Muscle layer of duodenum (tissue), 2 donors: ENCODE data around the gene TRABD2B.

Experiments used
- H3K27ac ChIP-seq: one replicate; pipeline ENCODE4 v1.7.0; 2013; ENCODE audit warnings: mild to moderate bottlenecking, low read length
- H3K27me3 ChIP-seq: one replicate; pipeline ENCODE4 v1.7.0; 2013; ENCODE audit warnings: low read depth, mild to moderate bottlenecking, control low read depth, low read length
- H3K36me3 ChIP-seq, 2 donors: one replicate each; pipeline ENCODE4 v1.7.0; 2013; ENCODE audit warnings: low read length in 2 of 2, control low read depth in 1 of 2, mild to moderate bottlenecking in 1 of 2; ENCODE audit not compliant: insufficient read depth in 2 of 2, control insufficient read depth in 1 of 2
- H3K4me1 ChIP-seq, 2 donors: one replicate each; pipeline ENCODE4 v1.7.0; 2013; ENCODE audit warnings: low read length in 2 of 2, mild to moderate bottlenecking in 2 of 2, control low read depth in 1 of 2, moderate library complexity in 1 of 2; ENCODE audit not compliant: insufficient read depth in 2 of 2, control insufficient read depth in 1 of 2
- H3K4me3 ChIP-seq, 2 donors: one replicate each; pipeline ENCODE4 v1.7.0; 2013; ENCODE audit warnings: low read length in 2 of 2, low read depth in 1 of 2, mild to moderate bottlenecking in 1 of 2
- H3K9me3 ChIP-seq, 2 donors: one replicate each; pipeline ENCODE4 v1.7.0; 2013; ENCODE audit warnings: low read length in 2 of 2, control low read depth in 1 of 2, mild to moderate bottlenecking in 1 of 2; ENCODE audit not compliant: control insufficient read depth in 1 of 2
- donor health status: healthy.

The TRABD2B gene

DNA sequence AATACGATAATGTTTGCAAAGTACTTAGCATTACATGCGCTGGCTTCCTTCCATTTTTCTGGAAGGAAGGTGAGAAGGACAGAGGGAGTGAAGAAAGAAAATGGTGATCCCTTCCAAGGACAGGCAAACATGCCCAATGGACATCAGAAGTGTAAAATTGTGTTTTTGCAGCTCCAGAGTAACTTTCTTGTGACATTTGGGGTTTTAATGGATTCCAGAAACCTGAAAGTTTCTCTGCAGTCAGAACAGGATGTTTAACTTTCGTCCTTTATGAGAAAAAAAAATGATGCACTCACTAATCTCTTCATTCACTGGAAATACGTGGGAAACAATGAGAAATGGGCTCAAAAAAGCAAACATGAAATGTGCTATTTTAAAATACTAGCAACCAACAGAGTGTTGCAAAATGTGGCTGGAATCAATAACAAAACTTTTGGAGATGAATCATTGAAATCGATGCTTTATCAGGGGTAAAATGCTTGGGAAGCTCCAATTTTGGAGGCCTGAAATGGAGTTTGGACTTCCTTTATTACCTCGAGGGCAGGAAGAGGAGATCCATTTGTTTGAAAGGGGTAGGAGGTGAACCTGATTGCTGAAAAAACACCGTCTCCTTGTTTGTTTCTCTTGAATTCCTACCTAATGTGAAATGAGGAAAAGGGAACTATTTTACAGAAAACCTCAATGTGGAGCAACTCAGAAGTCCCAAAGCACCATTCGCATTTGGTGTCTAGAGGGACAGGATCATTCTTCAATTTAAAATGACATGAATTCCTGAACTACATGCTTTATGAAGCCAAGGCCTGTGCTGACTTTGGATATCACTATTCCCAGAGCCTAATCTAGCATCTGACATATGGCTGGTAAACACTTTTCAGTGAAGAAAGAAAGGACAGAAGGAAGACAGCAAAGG, 129.5 kb downstream of the TRABD2B start:
- Histone ChIP-seq H3K9me3 (no peaks in the 10 kb centered on the region), H3K4me1 (peaks cover 0 to 11% of the 10 kb centered on the region in 2 donors), H3K27ac (no peak overlapping the region), H3K36me3 (no peaks in the 10 kb centered on the region), H3K4me3 (no peak overlapping the region), H3K27me3 (no peaks in the 10 kb centered on the region)

DNA sequence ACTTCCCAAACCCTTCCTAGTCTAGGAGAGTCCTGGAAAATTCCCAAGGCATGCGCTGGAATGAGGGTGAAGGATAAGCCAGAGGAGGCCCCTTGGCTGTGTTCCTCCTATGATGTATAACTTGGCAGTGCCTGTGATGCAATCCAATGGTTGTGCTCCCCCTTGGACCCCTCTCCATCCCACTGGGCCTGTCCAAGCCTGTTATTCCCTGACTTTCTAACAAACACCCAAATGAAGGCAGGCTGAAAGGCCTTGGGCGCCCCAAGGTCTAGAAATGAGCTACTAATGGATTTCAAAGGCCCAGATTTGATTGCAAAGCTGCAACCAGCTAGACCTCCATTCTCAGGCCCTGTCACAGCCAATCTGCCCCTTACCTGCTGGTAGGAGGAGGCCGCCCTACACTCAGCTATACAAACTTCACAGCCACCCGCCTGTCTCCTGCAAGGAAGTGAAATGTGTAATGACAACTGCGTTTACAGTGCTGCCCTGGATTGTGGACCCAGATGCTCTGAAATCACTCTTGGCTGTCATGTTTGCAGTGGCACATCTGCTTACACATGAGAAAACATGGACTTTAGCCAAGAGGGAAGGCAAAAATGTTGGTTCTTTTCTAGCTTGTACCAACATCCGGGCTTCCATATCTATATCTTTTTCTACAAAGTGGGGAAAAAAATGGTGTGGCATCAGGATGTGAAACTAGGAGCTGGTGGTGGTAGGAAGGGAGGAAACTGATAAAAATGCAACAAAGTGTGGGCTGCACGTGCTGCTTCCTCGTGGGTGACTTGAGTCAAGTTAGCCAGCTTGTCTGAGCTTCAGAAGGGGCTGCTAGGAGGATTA, 130.4 kb downstream of the TRABD2B start:
- H3K4me3 ChIP-seq = no peak overlapping the region
- no peaks in the 10 kb centered on the region for H3K36me3 ChIP-seq
- H3K27ac ChIP-seq = peak overlapping the region; percentile 57
- no peaks in the 10 kb centered on the region for H3K27me3 ChIP-seq
- H3K4me1 ChIP-seq = peaks cover 0 to 11% of the 10 kb centered on the region in 2 donors
- H3K9me3 ChIP-seq = no peaks in the 10 kb centered on the region

DNA sequence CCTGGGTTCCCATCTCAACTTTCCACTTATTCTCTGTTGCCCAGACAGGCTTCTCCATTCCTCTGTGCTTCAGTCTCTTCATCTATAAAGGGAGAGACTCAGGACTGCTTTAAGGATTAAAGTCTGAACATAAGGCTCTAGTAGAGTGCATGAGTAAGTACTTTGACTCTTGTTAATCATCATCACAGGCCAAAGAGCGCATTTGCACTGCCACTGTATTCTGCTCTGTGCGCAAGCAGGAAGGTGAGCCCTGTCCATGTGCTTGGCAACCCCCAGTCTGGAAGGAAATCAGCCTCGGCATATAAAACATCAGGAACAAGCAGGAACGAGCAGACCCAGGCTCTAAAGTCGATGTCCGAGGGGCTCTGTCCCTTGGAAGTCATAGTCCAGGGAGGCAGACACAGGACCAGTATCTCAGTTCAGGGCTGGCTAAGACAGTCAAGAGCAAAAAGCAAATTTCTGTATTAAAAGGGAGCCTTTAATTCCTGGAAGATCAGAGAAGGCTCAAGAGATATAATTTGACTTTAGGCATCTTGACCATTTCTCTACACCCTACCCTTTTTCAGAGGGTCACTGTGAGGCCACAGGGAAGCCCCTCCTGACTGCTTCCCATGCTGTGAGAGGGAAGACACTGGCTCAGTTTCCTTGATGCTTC, 131.2 kb downstream of the TRABD2B start:
- Histone ChIP-seq H3K27ac (peak overlapping the region; percentile 57), H3K4me1 (peaks cover 0 to 11% of the 10 kb centered on the region in 2 donors), H3K27me3 (no peaks in the 10 kb centered on the region), H3K9me3 (peaks cover 0 to 3% of the 10 kb centered on the region in 2 donors), H3K36me3 (no peaks in the 10 kb centered on the region), H3K4me3 (no peak overlapping the region)

DNA sequence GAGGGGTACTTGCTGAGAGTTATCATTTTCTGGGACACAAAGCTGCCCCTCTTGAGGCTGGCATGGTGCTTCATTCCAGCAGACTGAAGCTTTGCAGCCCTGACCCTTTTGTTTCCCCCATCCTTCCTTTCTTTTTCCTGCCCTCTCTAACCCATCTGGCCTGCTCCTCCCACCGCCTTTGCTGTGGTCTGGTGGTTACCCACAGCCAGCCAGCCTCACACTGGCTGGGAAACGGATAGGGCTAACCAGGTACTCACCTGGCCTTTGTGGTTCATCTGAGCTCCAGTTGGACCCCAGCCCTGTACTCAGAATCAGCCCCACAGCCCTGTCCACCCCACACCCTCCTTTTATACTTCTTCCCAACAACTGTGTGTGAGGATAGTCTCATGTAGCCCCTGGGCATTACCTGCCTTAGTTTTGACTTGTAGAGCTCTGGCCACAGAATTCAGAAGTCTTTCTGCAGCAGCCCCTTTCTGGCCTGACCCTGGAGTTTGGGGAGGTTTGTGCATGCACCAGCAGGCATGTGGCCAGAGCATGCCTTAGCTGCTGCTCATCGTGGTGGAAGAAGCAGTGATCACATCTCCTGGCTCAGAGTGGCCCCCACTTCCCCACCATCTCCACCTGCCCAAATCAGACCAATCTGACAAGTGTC, 138.0 kb downstream of the TRABD2B start:
- no peaks in the 10 kb centered on the region for H3K27me3 ChIP-seq
- no peaks in the 10 kb centered on the region for H3K36me3 ChIP-seq
- no peak overlapping the region for H3K27ac ChIP-seq
- H3K4me3 ChIP-seq = no peak overlapping the region
- peaks cover 0 to 3% of the 10 kb centered on the region in 2 donors for H3K9me3 ChIP-seq
- H3K4me1 ChIP-seq = no peaks in the 10 kb centered on the region

DNA sequence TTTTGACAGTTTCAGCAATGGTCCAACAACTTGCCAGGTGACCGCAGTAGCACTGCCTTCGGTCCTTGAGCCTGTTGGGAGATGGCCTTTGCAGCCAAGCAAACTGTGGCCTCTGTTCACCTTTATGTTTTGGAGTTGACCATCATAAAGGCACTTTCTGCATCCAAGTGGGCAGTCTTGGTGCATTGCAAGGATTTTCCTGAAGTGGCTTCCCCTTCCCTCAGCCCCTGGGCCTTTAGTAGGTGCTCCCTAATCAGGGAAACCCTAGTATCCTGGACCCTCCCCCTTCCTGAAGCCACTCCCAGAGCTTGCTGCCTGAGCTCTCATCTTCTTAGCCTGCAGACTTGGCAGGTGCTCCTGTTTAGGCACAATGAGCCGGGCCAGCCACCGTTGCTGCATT, 140.2 kb downstream of the TRABD2B start:
- Histone ChIP-seq H3K4me1 (no peaks in the 10 kb centered on the region), H3K27ac (no peak overlapping the region), H3K9me3 (peaks cover 0 to 3% of the 10 kb centered on the region in 2 donors), H3K36me3 (no peaks in the 10 kb centered on the region), H3K27me3 (no peaks in the 10 kb centered on the region), H3K4me3 (no peak overlapping the region)

DNA sequence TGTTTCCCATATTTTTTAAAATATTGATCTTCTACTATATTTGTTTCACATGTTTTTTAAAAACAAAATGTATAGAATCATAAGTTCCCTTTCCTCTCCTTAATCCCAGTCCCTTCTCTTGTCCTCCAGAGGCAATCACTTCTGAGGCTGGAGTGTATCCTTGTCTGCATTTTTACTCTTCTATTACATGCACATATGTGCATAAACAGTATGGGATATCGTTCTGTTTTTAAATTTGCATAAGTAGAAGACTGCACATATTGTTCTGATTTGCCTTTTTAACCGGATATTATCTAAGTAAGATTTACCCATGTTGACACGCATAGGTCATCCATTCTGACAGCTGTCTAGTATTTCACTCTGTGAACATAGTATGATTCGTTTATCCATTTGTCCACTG, 142.0 kb downstream of the TRABD2B start:
- Histone ChIP-seq H3K4me1 (no peaks in the 10 kb centered on the region), H3K27ac (no peak overlapping the region), H3K27me3 (no peaks in the 10 kb centered on the region), H3K36me3 (no peaks in the 10 kb centered on the region), H3K9me3 (no peaks in the 10 kb centered on the region), H3K4me3 (no peak overlapping the region)

DNA sequence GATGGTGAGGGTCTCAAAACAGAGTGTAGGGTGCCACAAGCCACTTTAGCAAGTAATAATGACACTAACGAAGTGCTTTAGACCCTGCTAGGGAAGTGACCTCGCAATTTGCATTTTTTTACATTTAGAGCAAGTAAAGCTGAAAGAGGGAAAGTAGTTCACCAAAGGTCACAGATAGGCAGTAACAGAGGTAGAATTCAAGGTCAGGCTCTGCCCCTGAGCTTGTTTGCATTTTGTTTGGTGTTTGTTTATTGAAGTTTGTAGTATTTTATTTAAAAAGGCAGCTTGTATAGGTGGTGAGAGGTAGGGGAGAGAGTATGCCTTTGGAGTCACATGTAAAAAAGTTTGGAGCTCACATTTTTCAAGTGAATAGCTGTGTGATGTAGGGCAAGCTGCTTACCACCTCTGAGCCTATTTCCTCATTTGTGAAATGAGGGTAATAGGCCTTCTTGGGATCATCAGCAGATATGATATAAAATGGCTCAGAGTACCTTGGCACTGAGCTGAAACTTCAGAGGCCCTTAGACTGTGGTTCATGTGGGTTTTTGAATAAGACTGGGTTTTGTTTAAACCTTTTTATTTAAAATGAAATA, 142.5 kb downstream of the TRABD2B start:
- H3K4me3 ChIP-seq = no peak overlapping the region
- H3K4me1 ChIP-seq = no peaks in the 10 kb centered on the region
- H3K9me3 ChIP-seq = no peaks in the 10 kb centered on the region
- H3K36me3 ChIP-seq = no peaks in the 10 kb centered on the region
- no peaks in the 10 kb centered on the region for H3K27me3 ChIP-seq
- H3K27ac ChIP-seq = no peak overlapping the region

DNA sequence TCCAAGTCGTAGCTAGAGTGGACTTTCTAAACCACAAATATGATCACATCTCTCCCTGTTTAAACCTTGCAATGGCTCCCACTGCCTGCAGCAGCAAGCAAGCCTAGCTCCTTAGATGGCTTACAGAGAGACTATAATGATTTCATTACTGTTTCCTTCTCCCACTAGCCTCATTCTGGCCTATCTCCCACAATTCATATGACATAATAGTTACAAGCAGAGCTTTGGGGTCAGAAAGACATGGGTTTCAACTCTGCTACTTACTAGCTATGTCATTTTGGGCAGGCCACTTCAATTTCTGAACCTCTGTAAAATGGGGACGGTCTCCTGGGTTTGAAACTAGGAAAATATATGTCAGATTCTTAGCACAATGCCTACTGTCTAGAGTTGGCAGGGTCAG, 143.3 kb downstream of the TRABD2B start:
- Histone ChIP-seq H3K27me3 (no peaks in the 10 kb centered on the region), H3K27ac (no peak overlapping the region), H3K4me1 (no peaks in the 10 kb centered on the region), H3K36me3 (no peaks in the 10 kb centered on the region), H3K9me3 (no peaks in the 10 kb centered on the region), H3K4me3 (no peak overlapping the region)

DNA sequence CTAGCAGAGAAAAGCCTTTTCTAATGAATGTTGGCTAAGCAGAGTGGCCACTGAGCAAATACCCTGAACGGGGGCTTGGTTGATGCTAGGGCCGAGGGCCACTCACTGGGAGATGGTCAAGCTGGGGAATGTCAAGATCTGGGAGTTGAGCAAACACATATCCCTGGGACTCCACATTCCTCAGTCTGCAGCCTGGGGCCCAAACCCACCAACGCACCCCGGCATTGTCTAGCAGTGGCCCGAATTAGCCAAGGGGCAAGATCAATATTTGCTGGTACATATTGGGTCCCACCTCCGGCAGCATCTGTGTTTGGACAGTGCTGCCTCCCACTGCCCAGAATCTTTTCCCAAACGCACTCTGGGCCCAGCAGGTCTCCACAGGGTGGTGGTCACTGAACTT, 144.1 kb downstream of the TRABD2B start:
- H3K9me3 ChIP-seq = no peaks in the 10 kb centered on the region
- H3K27me3 ChIP-seq = no peaks in the 10 kb centered on the region
- no peaks in the 10 kb centered on the region for H3K4me1 ChIP-seq
- H3K27ac ChIP-seq = no peak overlapping the region
- H3K4me3 ChIP-seq = no peak overlapping the region
- H3K36me3 ChIP-seq = no peaks in the 10 kb centered on the region

DNA sequence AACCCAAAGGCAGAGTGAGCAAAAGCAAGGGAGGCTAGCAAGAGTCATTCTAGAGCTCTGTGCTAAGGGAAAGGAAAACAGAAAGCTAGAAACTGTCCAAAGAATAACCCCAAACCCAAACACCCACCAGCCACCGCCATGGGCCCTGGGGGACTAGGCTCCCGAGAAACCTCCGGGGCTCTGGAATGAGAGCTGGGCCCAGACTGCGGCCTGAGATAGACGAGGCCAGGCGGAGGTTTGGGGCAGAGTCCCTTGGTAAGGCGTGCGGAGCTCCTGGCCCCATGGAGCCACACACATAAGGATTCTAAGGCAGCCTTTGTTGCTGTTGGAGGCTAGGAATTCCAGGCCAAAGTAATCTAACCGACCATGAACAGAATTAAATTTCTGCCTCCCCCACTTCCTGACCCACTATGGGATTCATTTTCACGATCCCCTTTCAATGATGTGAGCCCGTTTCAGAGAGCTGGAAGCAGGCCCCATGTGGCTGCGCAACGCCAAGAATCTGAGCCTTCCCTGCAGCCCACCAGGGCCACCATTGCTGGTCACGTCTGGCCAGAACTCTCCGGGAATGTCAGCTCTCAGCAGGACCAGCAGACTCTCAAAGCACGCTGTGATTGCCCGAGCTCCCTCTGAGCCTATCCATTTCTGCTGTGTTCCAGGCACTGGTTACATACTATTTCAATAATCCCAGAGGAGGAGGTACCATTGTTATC, 145.0 kb downstream of the TRABD2B start:
- no peaks in the 10 kb centered on the region for H3K27me3 ChIP-seq
- H3K27ac ChIP-seq = no peak overlapping the region
- no peaks in the 10 kb centered on the region for H3K4me1 ChIP-seq
- no peaks in the 10 kb centered on the region for H3K36me3 ChIP-seq
- no peak overlapping the region for H3K4me3 ChIP-seq
- no peaks in the 10 kb centered on the region for H3K9me3 ChIP-seq
